ENCODE measurements around the gene ZNF692.

Gene ZNF692

GRCh38 chr1:248823517-248824001, 35.3 kb downstream of the ZNF692 start:
- no peak for DNase-seq

GRCh38 chr1:248822148-248823032, 36.5 kb downstream of the ZNF692 start:
- DNase-seq: no peak

GRCh38 chr1:248821641-248822040, 37.2 kb downstream of the ZNF692 start:
- DNase-seq: no peak

DNA sequence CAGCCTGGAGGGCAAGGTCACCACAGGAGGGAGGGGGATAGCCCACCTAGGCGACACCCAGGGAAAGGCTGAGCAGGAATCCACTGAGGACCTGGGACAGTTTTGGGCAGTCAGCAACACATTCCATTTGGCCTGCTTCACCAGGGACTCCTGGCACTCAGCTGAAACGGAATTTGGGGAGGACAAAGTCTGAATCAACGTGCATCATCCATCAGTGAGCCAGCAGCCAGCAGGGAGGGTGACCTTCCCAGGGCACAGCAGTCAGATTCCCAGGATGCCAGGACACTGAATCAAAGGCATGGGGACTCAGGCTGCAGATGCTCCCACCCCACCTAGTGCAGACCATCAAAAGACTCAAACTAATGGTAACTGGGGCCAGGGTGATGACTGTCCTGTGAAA, 37.8 kb downstream of the ZNF692 start:
- DNase-seq: no peak

DNA sequence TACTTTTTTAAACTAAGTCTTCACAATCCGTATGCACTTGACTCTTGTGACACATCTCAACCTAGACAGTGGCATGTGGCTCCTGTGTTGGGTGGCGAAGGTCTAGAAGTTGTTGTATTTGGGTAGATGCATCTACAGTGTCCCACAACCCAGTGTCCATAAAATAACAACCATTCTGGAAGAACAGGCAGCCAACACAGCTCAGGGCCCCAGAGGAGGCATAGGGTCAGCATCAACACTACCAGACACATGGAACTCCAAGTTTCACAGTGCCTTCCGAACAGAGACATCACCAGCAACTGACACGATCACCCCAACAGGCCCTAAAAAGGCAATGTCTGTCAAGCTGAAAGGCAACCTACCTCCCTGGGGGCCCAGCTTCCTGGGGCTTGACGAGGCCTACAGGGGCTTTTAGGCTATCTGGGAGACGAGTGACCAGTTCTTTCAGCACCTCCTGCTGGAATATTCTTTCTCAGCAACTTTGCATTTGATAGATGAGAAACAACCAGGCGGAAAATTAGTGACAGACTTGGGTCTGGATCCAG, 38.8 kb downstream of the ZNF692 start:
- DNase-seq: no peak

DNA sequence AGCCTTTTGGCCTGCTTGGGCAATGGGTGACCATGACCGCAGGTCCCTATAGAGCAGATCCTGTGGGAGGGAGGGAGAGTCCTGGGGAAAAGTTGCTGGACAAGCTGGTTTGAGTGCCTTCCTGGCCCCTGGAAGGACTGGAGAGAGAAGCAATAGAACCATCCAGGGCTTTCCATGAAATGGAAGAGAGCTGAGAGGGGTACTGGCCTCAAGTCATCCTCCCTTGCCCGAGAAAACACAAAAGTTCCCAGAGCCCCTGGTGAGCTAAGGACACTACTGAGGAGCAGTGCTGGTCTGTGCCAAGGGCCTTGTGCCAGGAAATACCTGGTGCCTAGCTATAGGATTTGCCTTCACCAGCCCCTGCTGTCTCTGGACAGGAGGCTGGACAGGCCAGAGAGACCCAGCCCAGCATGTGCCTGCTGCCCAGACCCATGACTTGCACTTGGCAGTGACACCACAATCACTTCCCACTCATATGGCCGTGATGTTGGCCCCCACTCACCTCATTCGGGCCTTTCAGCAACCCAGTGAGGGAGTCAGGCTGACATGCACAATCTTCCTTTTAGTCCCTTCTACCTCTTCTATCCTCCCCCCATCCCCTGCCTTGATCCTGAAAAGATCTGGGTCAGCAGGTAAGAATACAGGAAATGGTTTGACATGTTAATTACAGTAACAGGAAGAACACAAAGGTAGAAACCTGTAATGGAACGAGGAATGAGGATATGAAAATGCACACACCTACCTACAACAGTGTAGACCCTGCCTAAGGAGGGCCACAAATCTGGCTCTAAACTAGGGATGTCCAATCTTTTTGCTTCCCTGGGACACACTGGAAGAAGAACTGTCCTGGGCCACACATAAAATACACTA, 40.1 kb downstream of the ZNF692 start:
- DNase-seq: no peak

GRCh38 chr1:248817065-248817464, 41.8 kb downstream of the ZNF692 start:
- DNase-seq: no peak

DNA sequence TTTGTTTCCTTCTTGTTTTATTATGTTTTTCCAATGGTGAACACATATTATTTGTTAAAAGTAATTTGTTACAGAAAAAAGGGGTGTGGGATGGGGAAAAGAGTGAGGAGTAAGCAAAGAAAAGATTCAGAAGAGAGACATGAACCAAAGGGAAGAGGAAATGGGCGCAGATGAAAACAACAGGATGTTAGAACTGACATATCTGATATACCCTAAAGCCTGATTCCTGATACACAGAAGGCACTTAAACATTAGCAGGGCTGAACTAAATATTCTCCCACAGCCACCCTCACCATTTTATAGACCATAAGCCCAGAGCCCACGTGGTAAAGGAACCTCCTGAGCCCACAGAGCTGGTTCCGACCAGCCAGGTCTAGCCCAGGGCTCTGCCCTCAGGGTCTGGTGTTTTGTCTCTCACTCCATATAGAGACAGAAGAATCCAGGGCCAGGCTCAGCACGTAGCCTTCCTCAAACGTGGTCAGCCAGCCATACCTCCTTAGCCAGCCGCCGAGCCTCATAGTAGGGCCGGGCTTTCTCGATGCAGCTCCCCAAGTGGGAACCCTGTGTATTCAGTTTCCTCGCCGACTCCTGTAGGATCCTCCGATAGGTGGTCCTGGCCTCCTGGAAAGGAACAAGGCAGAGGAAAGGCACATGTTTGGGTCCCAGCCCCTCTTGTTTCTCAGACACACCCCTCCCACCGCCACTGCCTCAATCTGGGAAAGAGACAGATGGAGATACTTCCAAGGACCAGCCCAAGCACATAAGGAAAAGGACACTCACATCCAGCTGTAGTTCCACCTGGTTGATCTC, 42.6 kb downstream of the ZNF692 start:
- no peak for DNase-seq

GRCh38 chr1:248815407-248816034, 43.4 kb downstream of the ZNF692 start:
- no peak for DNase-seq

DNA sequence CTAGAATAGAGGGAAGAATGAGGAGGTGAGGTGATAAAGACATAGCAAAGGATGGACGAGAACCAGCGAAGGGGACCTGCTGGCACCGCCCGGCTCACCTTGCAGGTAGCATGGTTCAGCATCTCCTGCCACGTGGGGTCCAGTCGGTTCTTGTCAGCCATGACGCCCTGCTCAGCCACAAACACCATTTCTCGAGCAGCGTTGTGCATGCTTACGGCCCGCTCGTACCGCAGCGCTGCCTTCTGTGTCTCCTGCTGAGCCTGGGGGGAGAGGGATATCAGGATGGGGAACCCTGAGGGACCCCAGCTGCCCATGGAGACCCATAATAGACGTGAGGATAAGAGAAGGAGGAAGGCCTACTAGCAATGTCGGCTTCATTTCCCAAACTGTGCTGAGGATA, 44.5 kb downstream of the ZNF692 start:
- no peak for DNase-seq

- DNase-seq: no peak
These were observed 45.3 kb downstream of the ZNF692 start for GRCh38 chr1:248813546-248813945.

- no peak for DNase-seq
These were observed 46.0 kb downstream of the ZNF692 start for GRCh38 chr1:248812736-248813425.

GRCh38 chr1:248811514-248812490, 47.1 kb downstream of the ZNF692 start:
- DNase-seq: no peak

DNA sequence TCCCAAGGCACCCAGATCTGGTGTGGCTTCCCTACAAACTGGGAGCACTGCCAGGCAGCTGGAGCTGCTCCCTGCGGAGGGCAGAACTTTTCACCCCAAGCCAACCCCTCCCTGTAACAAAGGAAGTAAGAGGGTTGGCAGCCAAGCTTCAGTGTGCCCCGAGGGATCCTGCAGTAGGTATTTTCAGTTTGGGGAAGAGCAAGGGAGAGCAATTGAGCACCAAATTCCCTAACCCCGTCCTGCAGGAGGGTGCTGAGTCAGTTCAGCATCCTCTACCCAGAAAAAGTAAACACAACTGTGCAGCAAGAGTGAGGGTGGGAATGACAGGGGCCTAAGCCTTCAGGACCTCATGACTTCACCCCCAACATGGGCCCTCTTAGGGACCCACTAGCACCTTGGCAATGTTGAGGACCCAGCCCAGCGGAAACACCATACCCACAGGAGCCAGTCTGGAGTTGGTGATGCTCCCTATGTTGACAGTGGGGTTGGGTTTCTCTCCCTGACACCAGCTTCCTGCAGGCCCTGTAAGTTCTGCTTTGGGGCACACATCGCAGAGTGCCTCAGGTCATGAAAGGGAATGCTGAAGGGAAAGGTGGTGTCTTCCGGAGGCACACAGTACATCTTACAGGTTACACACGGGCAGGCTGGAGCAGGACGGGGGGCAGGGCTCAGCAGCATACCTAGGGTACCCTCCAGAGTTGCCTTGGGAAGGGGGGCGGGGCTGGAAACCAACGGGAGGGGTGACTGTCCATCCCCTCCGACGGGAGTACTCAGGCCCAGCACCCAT, 48.0 kb downstream of the ZNF692 start:
- DNase-seq: no peak

DNA sequence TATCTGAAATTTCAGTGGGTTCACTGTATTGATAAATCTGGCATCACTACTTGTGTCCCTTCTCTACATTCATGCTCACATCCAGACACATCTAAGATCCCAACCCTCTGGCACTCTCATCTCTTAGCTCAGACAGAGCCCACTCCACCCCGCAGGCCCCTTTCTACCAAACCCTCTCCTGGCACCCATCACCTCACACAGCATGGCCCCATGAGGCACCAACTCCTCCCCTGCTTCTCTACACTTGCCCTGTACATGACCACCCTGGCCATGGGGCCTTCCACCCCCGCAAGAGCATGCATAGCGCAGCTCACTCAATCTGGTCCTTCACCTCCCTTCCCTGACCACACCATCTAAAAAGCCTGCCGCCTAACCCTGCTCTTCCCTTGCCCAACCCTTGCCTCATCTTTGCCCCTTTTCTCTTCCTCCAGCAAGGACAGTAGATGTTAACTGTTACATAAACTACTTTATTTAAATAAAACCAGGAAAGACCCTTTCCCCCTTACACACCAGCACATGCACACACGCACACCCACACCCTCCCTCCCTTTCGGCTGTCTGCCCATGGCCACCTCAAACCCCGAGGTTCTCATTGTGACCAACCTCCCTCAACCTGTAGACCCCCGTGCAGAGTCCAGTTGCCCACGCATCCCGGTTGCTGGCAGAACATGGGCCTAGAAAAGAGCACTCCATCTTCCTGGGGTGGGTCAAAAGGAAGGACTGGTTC, 48.7 kb downstream of the ZNF692 start:
- DNase-seq: no peak

DNA sequence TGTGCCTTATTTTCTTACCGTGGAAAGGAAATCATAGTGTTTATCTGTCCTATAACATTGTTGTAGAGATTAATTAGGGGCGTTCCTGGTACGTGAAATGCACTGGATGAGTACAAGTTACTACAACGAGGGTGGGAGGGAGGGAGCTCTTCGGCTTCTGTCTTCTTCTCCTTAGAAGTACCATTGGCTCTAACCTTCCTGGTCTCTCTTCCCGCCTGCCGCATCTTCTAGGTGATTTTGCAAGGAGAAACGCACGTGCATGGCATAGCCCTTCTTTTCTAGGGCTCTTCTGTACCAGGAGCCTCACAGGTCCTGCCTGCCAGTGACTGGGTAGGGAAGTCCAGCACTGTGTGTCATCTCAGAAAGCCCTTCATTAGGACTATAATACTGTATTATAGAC, 50.0 kb downstream of the ZNF692 start:
- DNase-seq: no peak

- peak; percentile 19 for DNase-seq
These were observed 51.7 kb downstream of the ZNF692 start for GRCh38 chr1:248807067-248807737.

GRCh38 chr1:248805876-248806275, 53.0 kb downstream of the ZNF692 start:
- DNase-seq: no peak
